NCI-H2227 (cell line): ENCODE results near the gene MORC3.
"Not testable (repeated sequence)": the region's sequence is repeated elsewhere in the genome, so short reads cannot be mapped to it uniquely, and the experiment has no call there.

Experiments
- DNase-seq: peaks from one replicate; lab custom pipeline; 2025; ENCODE audit not compliant: unreplicated experiment; lab: John Stamatoyannopoulos, UW

The MORC3 gene

GRCh38 chr21:36319767-36320420 lies at the start of gene MORC3:
Gene MORC3, plus strand, starts transcription at chr21:36320197. Its CDS starts 68 bp downstream, at chr21:36320265.
- DNase-seq = peak; percentile 99

GRCh38 chr21:36270786-36271695 lies 49.0 kb upstream of the MORC3 start:
- DNase-seq = not testable (repeated sequence)

- no peak for DNase-seq
Measured at GRCh38 chr21:36274128-36274527, 45.9 kb upstream of the MORC3 start.

GRCh38 chr21:36282568-36283230 lies 37.3 kb upstream of the MORC3 start:
- DNase-seq = no peak

GRCh38 chr21:36283231-36283622 lies 36.8 kb upstream of the MORC3 start:
- DNase-seq = not testable (repeated sequence)

GRCh38 chr21:36288651-36289243 lies 31.2 kb upstream of the MORC3 start:
- DNase-seq = no peak

GRCh38 chr21:36291509-36291908 lies 28.5 kb upstream of the MORC3 start:
- no peak for DNase-seq

GRCh38 chr21:36297406-36297937 lies 22.5 kb upstream of the MORC3 start:
- DNase-seq = no peak

GRCh38 chr21:36297938-36298572 lies 21.9 kb upstream of the MORC3 start:
- DNase-seq = no peak

- DNase-seq = no peak
Measured at GRCh38 chr21:36306872-36307534, 13.0 kb upstream of the MORC3 start.

- no peak for DNase-seq
Measured at GRCh38 chr21:36310016-36310415, 10.0 kb upstream of the MORC3 start.

- not testable (repeated sequence) for DNase-seq
Measured at GRCh38 chr21:36313446-36313845, 6.6 kb upstream of the MORC3 start.

GRCh38 chr21:36316045-36316444 lies 4.0 kb upstream of the MORC3 start:
- not testable (repeated sequence) for DNase-seq

GRCh38 chr21:36316872-36317484 lies 3.0 kb upstream of the MORC3 start:
- no peak for DNase-seq

GRCh38 chr21:36319406-36319766 lies 611 bp upstream of the MORC3 start:
- not testable (repeated sequence) for DNase-seq

GRCh38 chr21:36320421-36321324 lies 676 bp downstream of the MORC3 start:
- peak; percentile 86 for DNase-seq

GRCh38 chr21:36321325-36322082 lies 1.5 kb downstream of the MORC3 start:
- peak; percentile 66 for DNase-seq

- DNase-seq = no peak
Measured at GRCh38 chr21:36322083-36322424, 2.1 kb downstream of the MORC3 start.
